HEK293T (cell line): Measurements from ENCODE around the gene BLOC1S6.

ENCODE experiments used
- BHLHE40 ChIP-seq: fragments of 450-650 bp; IDR thresholded peaks from 2 replicates; pipeline ENCODE4 v1.6.1; 2016; ENCODE audit warnings: mild to moderate bottlenecking, moderate library complexity, borderline replicate concordance
- CTBP1 ChIP-seq: fragments of 450-650 bp; IDR thresholded peaks from 2 replicates; pipeline ENCODE4 v1.6.1; 2016; ENCODE audit warnings: borderline replicate concordance
- ELF4 ChIP-seq: fragments of 450-650 bp; IDR thresholded peaks from 2 replicates; pipeline ENCODE4 v1.6.1; 2017; ENCODE audit warnings: antibody characterized with exemption
- FOXA1 ChIP-seq: fragments of 450-650 bp; IDR thresholded peaks from 2 replicates; pipeline ENCODE4 v1.6.1; 2016; ENCODE audit warnings: mild to moderate bottlenecking
- FOXK2 ChIP-seq: fragments of 450-650 bp; IDR thresholded peaks from 2 replicates; pipeline ENCODE4 v1.6.1; 2016; ENCODE audit warnings: mild to moderate bottlenecking
- FOXM1 ChIP-seq: fragments of 450-650 bp; IDR thresholded peaks from 2 replicates; pipeline ENCODE4 v1.6.1; 2017; ENCODE audit warnings: mild to moderate bottlenecking, borderline replicate concordance
- L3MBTL2 ChIP-seq: fragments of 450-650 bp; conservative IDR thresholded peaks from 2 replicates; pipeline ENCODE4 v1.6.1; 2016; ENCODE audit warnings: mild to moderate bottlenecking
- LEF1 ChIP-seq: fragments of 450-650 bp; IDR thresholded peaks from 2 replicates; pipeline ENCODE4 v1.6.1; 2017; ENCODE audit warnings: mild to moderate bottlenecking, borderline replicate concordance
- SP1 ChIP-seq: fragments of 450-650 bp; IDR thresholded peaks from 2 replicates; pipeline ENCODE4 v1.6.1; 2017
- ZNF384 ChIP-seq: fragments of 450-650 bp; IDR thresholded peaks from 2 replicates; pipeline ENCODE4 v1.6.1; 2016

DNA sequence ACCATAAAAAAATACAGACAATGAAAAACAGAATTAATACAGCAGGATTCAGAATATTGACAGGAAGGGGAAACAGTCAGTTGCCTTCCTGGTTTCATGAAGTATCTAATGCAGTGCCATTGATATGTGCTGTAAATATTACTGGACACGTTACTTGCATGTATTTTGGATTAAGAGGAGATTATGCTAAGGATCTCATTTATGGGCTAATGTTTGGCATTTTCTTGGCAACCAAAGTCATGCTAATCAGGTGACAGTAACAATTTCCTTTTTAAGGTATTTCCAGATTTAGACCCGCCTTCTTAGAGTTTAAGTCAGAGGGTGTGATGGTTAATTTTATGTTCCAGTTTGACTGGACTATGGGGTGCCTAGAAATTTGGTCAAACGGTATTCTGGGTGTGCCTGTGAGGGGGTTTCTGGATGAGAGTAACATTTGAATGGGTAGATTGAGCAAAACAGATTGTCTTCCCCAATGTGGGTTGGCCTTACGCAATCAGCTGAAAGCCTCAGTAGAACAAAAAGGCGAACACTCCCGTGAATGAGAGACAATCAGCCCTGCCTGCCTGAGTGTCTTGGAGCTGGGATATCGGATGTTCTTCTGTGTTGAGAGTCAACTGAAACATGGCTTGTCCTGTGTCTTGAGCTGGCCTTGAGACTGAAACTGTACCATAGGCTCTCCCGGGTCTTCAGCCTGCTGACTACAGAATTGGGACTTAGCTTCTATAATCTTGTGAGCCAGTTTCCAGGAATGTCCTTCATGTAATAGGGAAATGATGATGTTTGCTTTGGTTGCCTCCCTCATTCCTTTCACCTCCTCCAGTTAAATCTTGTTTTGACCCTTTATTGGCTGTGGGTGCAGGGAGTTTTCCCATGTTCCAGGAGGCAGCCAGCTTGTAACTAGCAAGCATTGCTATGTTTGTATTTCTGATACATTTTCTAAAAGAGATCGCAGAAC is 58.1 kb downstream of the BLOC1S6 start:
- TF ChIP-seq FOXA1: no peak
- no peak for TF ChIP-seq BHLHE40
- no peak for TF ChIP-seq ELF4
- no peak for TF ChIP-seq FOXM1
- TF ChIP-seq ZNF384: no peak
- no peak for TF ChIP-seq LEF1
- TF ChIP-seq L3MBTL2: no peak
- no peak for TF ChIP-seq CTBP1
- no peak for TF ChIP-seq SP1
- TF ChIP-seq FOXK2: no peak
